Heart left ventricle (tissue), 13 donors: Measurements from ENCODE around the gene WDR73.

Source experiments
- CTCF ChIP-seq, 12 donors: fragments of 200-600 bp; sonication (generic) in 4 of 12; IDR thresholded peaks; one replicate each; pipeline versions ENCODE4 v1.5.0 to v1.8.0; 2018 to 2022; ENCODE audit warnings: antibody characterized with exemption in 12 of 12, mild to moderate bottlenecking in 5 of 12
- POLR2A ChIP-seq, 2 donors: fragments of 450-650 bp; IDR thresholded peaks; one replicate each; pipeline ENCODE4 v1.6.1; 2017; ENCODE audit warnings: antibody characterized with exemption in 2 of 2, mild to moderate bottlenecking in 2 of 2, moderate library complexity in 2 of 2
- donor health status: ischemic (EF 13 %, LVEDD 7.1; RV severe dilation, severe dysfunction).
- donor health status: DM: no; HTN: yes; CAD: no.
- donor health status: DM: no; HTN: no; CAD: no.
- donor health status: ischemic (EF 25% LVEDD 6.9; RV normal size, moderate dysfunction).
- donor health status: ischemic (EF 25% LVEDD 5.7; RV mildly dilated, moderate dysfunction).
- donor health status: ischemic (EF 35%, LVEDD 5.7; RV mildly dilated, moderate dysfunction).
- donor health status: nonischemic (EF 11% LVEDD 7.7; RV severe dilation, severe dysfunction).
- donor health status: DM: yes; HTN: yes; CAD: no.
- donor health status: PGD.
- donor health status: ischemic (EF 29% LVEDD 5.4; RV normal size, mild dysfunction).
- donor health status: nonischemic (EF 23%, LVEDD 6.1; RV moderate dilation, normal function).

- TF ChIP-seq POLR2A (IDR thresholded peaks at IDR 0.05) (no peak), CTCF (IDR thresholded peaks at IDR 0.05) (no peak)
These were observed 12.3 kb upstream of the WDR73 start for GRCh38 chr15:84666373-84666772.
